Measurements from ENCODE around the gene ALOX5AP.

ALOX5AP gene

GRCh38 chr13:30715372-30715756 is 20.0 kb upstream of the ALOX5AP start:
- DNase-seq = no peak

GRCh38 chr13:30715837-30716236 is 19.5 kb upstream of the ALOX5AP start:
- no peak for DNase-seq

- DNase-seq = no peak
These were observed 16.4 kb upstream of the ALOX5AP start for GRCh38 chr13:30718661-30719524.

- no peak for DNase-seq
These were observed 15.8 kb upstream of the ALOX5AP start for GRCh38 chr13:30719525-30719914.

GRCh38 chr13:30720172-30720869 is 15.0 kb upstream of the ALOX5AP start:
- DNase-seq = no peak

- DNase-seq = no peak
These were observed 13.4 kb upstream of the ALOX5AP start for GRCh38 chr13:30721936-30722335.

GRCh38 chr13:30722361-30722760 is 13.0 kb upstream of the ALOX5AP start:
- DNase-seq = no peak

- no peak for DNase-seq
These were observed 10.6 kb upstream of the ALOX5AP start for GRCh38 chr13:30724778-30725177.

GRCh38 chr13:30725326-30726085 is 9.8 kb upstream of the ALOX5AP start:
- DNase-seq = no peak

- DNase-seq = no peak
These were observed 9.2 kb upstream of the ALOX5AP start for GRCh38 chr13:30726192-30726591.

GRCh38 chr13:30727491-30728355 is 7.6 kb upstream of the ALOX5AP start:
- DNase-seq = no peak

GRCh38 chr13:30729801-30730200 is 5.5 kb upstream of the ALOX5AP start:
- no peak for DNase-seq

GRCh38 chr13:30730526-30730925 is 4.8 kb upstream of the ALOX5AP start:
- no peak for DNase-seq

- DNase-seq = no peak
These were observed 3.8 kb upstream of the ALOX5AP start for GRCh38 chr13:30731361-30732045.

- DNase-seq = no peak
These were observed 3.3 kb upstream of the ALOX5AP start for GRCh38 chr13:30732046-30732390.

- no peak for DNase-seq
These were observed 904 bp upstream of the ALOX5AP start for GRCh38 chr13:30734439-30734838.

- DNase-seq = no peak
These were observed 481 bp downstream of the ALOX5AP start for GRCh38 chr13:30735872-30736175.

GRCh38 chr13:30736461-30737320 is 1.3 kb downstream of the ALOX5AP start:
- DNase-seq = no peak

GRCh38 chr13:30737511-30738337 is 2.4 kb downstream of the ALOX5AP start:
- DNase-seq = no peak

- DNase-seq = no peak
These were observed 3.3 kb downstream of the ALOX5AP start for GRCh38 chr13:30738526-30739236.
